ENCODE measurements around the gene CDA. TPM values are rescaled to one million over a fixed set of nuclear protein-coding genes. Genes with fewer than 3 reads are reported as not detected.

The CDA gene
- total and polyA plus RNA-seq, 9 of the 15 experiments (the other 6 are each of a cell fraction or from before 2014, with no cell fraction given), result not detected

DNA sequence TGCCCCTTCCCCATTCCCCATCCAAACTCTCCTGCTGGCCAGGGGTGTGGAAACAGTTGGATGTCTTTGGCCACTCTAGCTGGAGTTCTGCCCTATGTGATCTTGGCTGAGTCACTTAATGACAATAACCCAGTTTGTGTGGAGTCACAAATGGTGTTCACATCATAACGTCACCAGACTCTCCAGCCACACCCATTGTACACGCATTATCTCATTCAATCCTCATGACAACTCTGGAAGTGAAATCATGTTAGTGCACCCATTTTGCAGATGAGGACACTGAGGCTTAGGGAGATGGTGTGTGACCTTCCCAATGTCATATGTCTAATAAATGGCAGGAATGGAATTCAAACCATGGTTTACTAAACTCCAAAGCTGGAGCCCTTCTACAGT, 1.2 kb upstream of the CDA start (continued):
- TF ChIP-seq KHSRP (IDR thresholded peaks at IDR 0.05), result no peak
- TF ChIP-seq ETV1 (tag; conservative IDR thresholded peaks at IDR 0.05; ENCODE audit: low read depth), result 0 out of 2 replicates have a peak, but pooled peaks have one; percentile 34
- peak; percentile 97 for TF ChIP-seq BCOR (IDR thresholded peaks at IDR 0.05)
- no peak for TF ChIP-seq MTA2 (IDR thresholded peaks at IDR 0.05; ENCODE audit: low read depth)
- TF ChIP-seq CTBP1 (IDR thresholded peaks at IDR 0.05; ENCODE audit: borderline replicate concordance), result no peak
- peak; percentile 38; the same call in 1 of the 2 replicates for TF ChIP-seq BHLHE40 (IDR thresholded peaks at IDR 0.05; ENCODE audit: low read length)
- peak; percentile 69; the same call in 1 of the 2 replicates for TF ChIP-seq CBX1 (IDR thresholded peaks at IDR 0.05; ENCODE audit: low read depth)
- no peak for TF ChIP-seq ZSCAN29 (IDR thresholded peaks at IDR 0.05)
- no peak for TF ChIP-seq PHTF2 (CRISPR knock-in tag; IDR thresholded peaks at IDR 0.05)
- TF ChIP-seq NR4A1 (CRISPR knock-in tag; IDR thresholded peaks at IDR 0.05), result no peak
- no peak for TF ChIP-seq NR4A1 (tag; IDR thresholded peaks at IDR 0.05)
- no peak for TF ChIP-seq ATF2 (CRISPR knock-in tag; IDR thresholded peaks at IDR 0.05)
- TF ChIP-seq ZBTB49 (CRISPR knock-in tag; IDR thresholded peaks at IDR 0.05; ENCODE audit: borderline replicate concordance), result no peak
- peak; percentile 99 for TF ChIP-seq RBM25 (IDR thresholded peaks at IDR 0.05; ENCODE audit: low read depth, low read length, severe bottlenecking)
- no peak for TF ChIP-seq KDM4B (IDR thresholded peaks at IDR 0.05; ENCODE audit: borderline replicate concordance in 2 of 2, low read depth in 1 of 2)
- TF ChIP-seq ZBTB7A (IDR thresholded peaks at IDR 0.05; ENCODE audit: borderline replicate concordance, control insufficient read depth, low read depth, low read length), result no peak
- no peak for TF ChIP-seq PHF21A (IDR thresholded peaks at IDR 0.05; ENCODE audit: borderline replicate concordance, low read depth)
- TF ChIP-seq ZFX (CRISPR knock-in tag; IDR thresholded peaks at IDR 0.05), result no peak
- peak; percentile 70; the same call in 1 of the 2 replicates for TF ChIP-seq ATF7 (IDR thresholded peaks at IDR 0.05)
- no peak for TF ChIP-seq CREBBP (IDR thresholded peaks at IDR 0.05; ENCODE audit: low read depth, low read length)
- TF ChIP-seq DIDO1 (tag; IDR thresholded peaks at IDR 0.05; ENCODE audit: low read depth), result peak; percentile 16; the same call in 1 of the 2 replicates
- TF ChIP-seq MEF2D (tag; conservative IDR thresholded peaks at IDR 0.05; ENCODE audit: low read depth), result no peak
- TF ChIP-seq CCNT2 (IDR thresholded peaks at IDR 0.05; ENCODE audit: borderline replicate concordance, extremely low read depth, insufficient read length, low read depth, low read length), result no peak
- TF ChIP-seq, protein P1, sequence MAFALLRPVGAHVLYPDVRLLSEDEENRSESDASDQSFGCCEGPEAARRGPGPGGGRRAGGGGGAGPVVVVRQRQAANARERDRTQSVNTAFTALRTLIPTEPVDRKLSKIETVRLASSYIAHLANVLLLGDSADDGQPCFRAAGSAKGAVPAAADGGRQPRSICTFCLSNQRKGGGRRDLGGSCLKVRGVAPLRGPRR (CRISPR knock-in tag; IDR thresholded peaks at IDR 0.05), result no peak
- TF ChIP-seq ZNF586 (CRISPR knock-in tag; conservative IDR thresholded peaks at IDR 0.05), result no peak
- no peak for TF ChIP-seq SRF (CRISPR knock-in tag; IDR thresholded peaks at IDR 0.05)
- no peak for TF ChIP-seq SMC3 (conservative IDR thresholded peaks at IDR 0.05; ENCODE audit: insufficient read depth, low read depth, low read length)
- TF ChIP-seq RCOR1 (IDR thresholded peaks at IDR 0.05; ENCODE audit: borderline replicate concordance in 1 of 2, low read depth in 2 of 2, low read length in 2 of 2), result peak in 1 of 2 experiments; percentile 87; a peak in 2 of 4 replicates
